Sigmoid colon (tissue), 7 donors: ENCODE results near the gene NUP214. TPM values are rescaled to one million over a fixed set of nuclear protein-coding genes. Genes with fewer than 3 reads are reported as not detected.

Experiments used
- DNase-seq: peaks from one replicate; pipeline ENCODE4 v3.0.0-alpha.2; 2019
- H3K27ac ChIP-seq, 4 donors: fragments of 200-600 bp; sonication (generic); one replicate each; pipeline ENCODE4 v1.5.1; 2016 to 2019; ENCODE audit warnings: mild to moderate bottlenecking in 1 of 4
- H3K27me3 ChIP-seq, 3 donors: fragments of 200-600 bp; sonication (generic); one replicate each; pipeline ENCODE4 v1.5.1; 2019; ENCODE audit warnings: mild to moderate bottlenecking in 1 of 3
- H3K36me3 ChIP-seq, 4 donors: fragments of 200-600 bp; sonication (generic); one replicate each; pipeline ENCODE4 v1.5.1; 2016 to 2019
- H3K4me1 ChIP-seq, 4 donors: fragments of 200-600 bp; sonication (generic); one replicate each; pipeline ENCODE4 v1.5.1; 2017 to 2019
- H3K4me3 ChIP-seq, 4 donors: fragments of 200-600 bp; sonication (generic); one replicate each; pipeline ENCODE4 v1.5.1; 2017 to 2019; ENCODE audit warnings: mild to moderate bottlenecking in 2 of 4, moderate library complexity in 1 of 4
- H3K9me3 ChIP-seq, 4 donors: fragments of 200-600 bp in 3 of 4; sonication (generic) in 3 of 4; one replicate each; pipeline versions ENCODE4 v1.5.1 to v1.6.1; 2013 to 2019
- CTCF ChIP-seq, 4 experiments: fragments of 450-650 bp in 3 of 4; fragments of 200-600 bp in 1 of 4; IDR thresholded peaks; one replicate each; pipeline ENCODE4 v1.5.1; 2016 to 2019; ENCODE audit warnings: antibody characterized with exemption in 4 of 4, mild to moderate bottlenecking in 3 of 4, moderate library complexity in 2 of 4
- EP300 ChIP-seq, 4 donors: sonication (generic); formaldehyde crosslinking; IDR thresholded peaks; one replicate each; pipeline ENCODE4 v1.6.1; 2017; ENCODE audit warnings: antibody characterized with exemption in 4 of 4
- POLR2A ChIP-seq, 2 donors: fragments of 450-650 bp; IDR thresholded peaks; one replicate each; pipeline ENCODE4 v1.6.1; 2016; ENCODE audit warnings: antibody characterized with exemption in 2 of 2, mild to moderate bottlenecking in 2 of 2, moderate library complexity in 2 of 2
- POLR2AphosphoS5 ChIP-seq, 4 donors: sonication (generic); formaldehyde crosslinking; IDR thresholded peaks; one replicate each; pipeline ENCODE4 v1.6.1; 2017; ENCODE audit warnings: antibody characterized with exemption in 4 of 4
- WGBS, 2 donors: extraction: QIAGEN DNeasy Blood & Tissue Kit; methylation state at CpG; one replicate each; pipeline ENCODE4 v1.1.7; 2013; 5-methylcytosine and 5-hydroxymethylcytosine counted together
- intact Hi-C: fragments of 100-400 bp; cut with DNase I; formaldehyde crosslinking; loops from one replicate; pipeline ENCODE4 v1.15.1; 2023
- polyA plus RNA-seq, 3 donors: library from polyadenylated mRNA; stranded (reverse); fragments of 200-250 nt; gene quantifications; one replicate each; pipeline ENCODE4 v1.2.3, GENCODE V29; 2013
- total RNA-seq, 4 donors: library from RNA; depleted of rRNA; stranded (reverse); fragments of >200 nt; gene quantifications; one replicate each; pipeline ENCODE4 v1.1.0, GENCODE V29; 2016
- donor health status: healthy with polysubstance abuse.
- donor health status: Bipolar disorder and iron deficiency.
- donor health status: healthy.

NUP214 gene
- total and polyA plus RNA-seq, 7 donors = 9.2 to 87.5 (median 28.5) TPM

GRCh38 chr9:131226226-131226625, 100.8 kb downstream of the NUP214 start:
- peaks cover 0 to 51% (median 14%) of the 10 kb centered on the region in 4 donors for H3K36me3 ChIP-seq
- no peak overlapping the region for H3K4me3 ChIP-seq
- no peaks in the 10 kb centered on the region for H3K9me3 ChIP-seq
- TF ChIP-seq EP300 (IDR thresholded peaks at IDR 0.05) = no peak
- TF ChIP-seq CTCF (IDR thresholded peaks at IDR 0.05) = no peak
- no peak for TF ChIP-seq POLR2A (IDR thresholded peaks at IDR 0.05)
- TF ChIP-seq POLR2AphosphoS5 (IDR thresholded peaks at IDR 0.05) = no peak
- 87 to 90% methylated on average over 3 of the region's 3 CpGs for WGBS, 2 donors
- H3K27ac ChIP-seq = no peak overlapping the region
- DNase-seq = no peak
- intact Hi-C loops = loop anchor here (5.0 kb wide), 1 partner anchor 66 kb away; no protein-coding TSS in a partner anchor
- peaks cover 0 to 10% (median 2%) of the 10 kb centered on the region in 4 donors for H3K4me1 ChIP-seq
- H3K27me3 ChIP-seq = no peaks in the 10 kb centered on the region

GRCh38 chr9:131227112-131227958, 101.9 kb downstream of the NUP214 start:
- Histone ChIP-seq H3K4me3 (peak overlapping the region in 1 of 4 donors; percentile 33), H3K4me1 (peaks cover 0 to 10% (median 2%) of the 10 kb centered on the region in 4 donors), H3K27ac (no peak overlapping the region), H3K36me3 (peaks cover 3 to 59% (median 19%) of the 10 kb centered on the region in 4 donors), H3K9me3 (no peaks in the 10 kb centered on the region), H3K27me3 (no peaks in the 10 kb centered on the region)
- WGBS, 2 donors = 59 to 68% methylated on average over 9 of the region's 9 CpGs
- no peak for DNase-seq
- intact Hi-C loops = loop anchor here (5.0 kb wide), 1 partner anchor 65 kb away; no protein-coding TSS in a partner anchor
- TF ChIP-seq CTCF (IDR thresholded peaks at IDR 0.05) (no peak), POLR2A (IDR thresholded peaks at IDR 0.05) (no peak), EP300 (IDR thresholded peaks at IDR 0.05) (no peak), POLR2AphosphoS5 (IDR thresholded peaks at IDR 0.05) (no peak)

- TF ChIP-seq CTCF (IDR thresholded peaks at IDR 0.05) (no peak), EP300 (IDR thresholded peaks at IDR 0.05) (no peak), POLR2A (IDR thresholded peaks at IDR 0.05) (no peak)
- peak overlapping the region in 1 of 4 donors; percentile 5 for H3K27ac ChIP-seq
Measured at GRCh38 chr9:131227959-131228460, 102.6 kb downstream of the NUP214 start.

DNA sequence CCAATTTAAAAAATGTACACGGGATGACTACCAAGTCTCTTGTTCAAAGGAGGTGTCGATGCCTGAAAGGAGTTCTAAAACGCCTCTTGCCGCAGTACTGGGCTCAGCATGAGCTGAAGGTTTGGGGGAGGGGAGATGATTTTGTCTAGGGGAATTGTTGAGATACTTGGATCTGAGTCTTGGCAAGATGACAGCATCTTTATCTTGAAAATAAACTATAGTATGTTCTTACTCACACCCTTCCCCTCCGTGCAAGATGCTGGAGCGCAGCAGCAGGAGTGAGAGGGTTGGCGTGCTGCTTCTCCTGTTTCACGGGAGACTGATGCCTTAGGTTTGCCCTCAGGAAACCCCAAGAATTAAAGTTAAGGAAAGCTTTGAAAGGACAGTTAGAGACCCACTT, 103.6 kb downstream of the NUP214 start:
- Histone ChIP-seq H3K36me3 (peaks cover 11 to 64% (median 32%) of the 10 kb centered on the region in 4 donors), H3K27ac (no peak overlapping the region), H3K4me1 (peaks cover 0 to 10% (median 2%) of the 10 kb centered on the region in 4 donors), H3K27me3 (no peaks in the 10 kb centered on the region), H3K4me3 (peak overlapping the region in 1 of 4 donors; percentile 33), H3K9me3 (no peaks in the 10 kb centered on the region)
- 83 to 89% methylated on average over 8 of the region's 8 CpGs for WGBS, 2 donors
- no peak for DNase-seq
- intact Hi-C loops = loop anchor here (5.0 kb wide), 1 partner anchor 63 kb away; no protein-coding TSS in a partner anchor
- no peak for TF ChIP-seq EP300 (IDR thresholded peaks at IDR 0.05)

More at GRCh38 chr9:131227959-131228460, 102.6 kb downstream of the NUP214 start:
- peak overlapping the region in 2 of 4 donors; percentile 0 to 33 for H3K4me3 ChIP-seq
- no peak for DNase-seq
- 60 to 84% methylated on average over 9 of the region's 9 CpGs for WGBS, 2 donors
- intact Hi-C loops = loop anchor here (5.0 kb wide), 1 partner anchor 64 kb away; no protein-coding TSS in a partner anchor
- peaks cover 0 to 10% (median 2%) of the 10 kb centered on the region in 4 donors for H3K4me1 ChIP-seq
- peaks cover 9 to 59% (median 22%) of the 10 kb centered on the region in 4 donors for H3K36me3 ChIP-seq
- no peaks in the 10 kb centered on the region for H3K27me3 ChIP-seq
- no peaks in the 10 kb centered on the region for H3K9me3 ChIP-seq

DNA sequence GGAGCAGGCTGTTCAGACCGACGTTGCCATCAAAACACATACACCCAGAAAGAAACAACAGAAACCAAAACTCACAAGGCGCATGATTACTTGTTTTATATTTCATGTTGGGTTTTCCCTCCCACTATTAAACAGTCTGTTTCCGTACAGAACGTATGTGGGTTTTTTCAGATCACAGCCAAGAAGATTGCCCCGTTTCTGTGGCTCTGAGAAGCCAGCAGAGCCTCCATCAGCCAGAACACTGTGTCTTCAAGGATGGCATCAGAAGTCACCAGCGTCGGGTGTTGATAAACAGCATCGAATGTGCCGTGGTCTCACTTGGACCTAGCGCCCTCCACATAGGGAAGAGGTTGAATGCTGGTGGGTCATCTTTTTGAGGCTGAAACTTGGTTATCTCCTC, 108.2 kb downstream of the NUP214 start:
- intact Hi-C loops = no loop called here
- Histone ChIP-seq H3K4me1 (peaks cover 0 to 15% (median 10%) of the 10 kb centered on the region in 4 donors), H3K4me3 (no peak overlapping the region), H3K27ac (no peak overlapping the region), H3K27me3 (no peaks in the 10 kb centered on the region), H3K9me3 (no peaks in the 10 kb centered on the region), H3K36me3 (peaks cover 12 to 67% (median 41%) of the 10 kb centered on the region in 4 donors)
- WGBS, 2 donors = 87 to 91% methylated on average over 11 of the region's 11 CpGs
- TF ChIP-seq CTCF (IDR thresholded peaks at IDR 0.05) (no peak), POLR2A (IDR thresholded peaks at IDR 0.05) (no peak), POLR2AphosphoS5 (IDR thresholded peaks at IDR 0.05) (no peak), EP300 (IDR thresholded peaks at IDR 0.05) (no peak)
- no peak for DNase-seq
